OCI-LY3 (cell line): ENCODE measurements around the gene EXOC4.

Experiments used
- H2AFZ ChIP-seq: fragments of 200-600, 300-600 bp; shearing (Covaris generic); 2 replicates; pipeline ENCODE4 v1.6.0; 2014; ENCODE audit warnings: antibody characterized with exemption, low read depth, low read length
- H3K27ac ChIP-seq: fragments of 200-600, 300-600 bp; sonication (generic); 2 replicates; pipeline ENCODE4 v1.5.1; 2014; ENCODE audit warnings: mild to moderate bottlenecking, low read length, moderate library complexity, mixed read lengths
- H3K27me3 ChIP-seq: fragments of 200-600, 300-600 bp; sonication (generic); 2 replicates; pipeline ENCODE4 v1.6.1; 2014; ENCODE audit warnings: low read depth, low read length, mixed read lengths
- H3K36me3 ChIP-seq: fragments of 200-600, 300-600 bp; sonication (generic); replicated peaks from 2 replicates; pipeline ENCODE3; 2014; ENCODE audit warnings: low read depth, low read length, mixed read lengths
- H3K4me1 ChIP-seq: fragments of 300-600, 200-600 bp; sonication (generic); 2 replicates; pipeline ENCODE4 v1.6.1; 2014; ENCODE audit warnings: low read length, mixed read lengths
- H3K4me2 ChIP-seq: fragments of 200-600, 300-600 bp; sonication (generic); 2 replicates; pipeline ENCODE4 v1.6.1; 2014; ENCODE audit warnings: low read length, mixed read lengths
- H3K4me3 ChIP-seq: fragments of 300-600, 200-600 bp; sonication (generic); 2 replicates; pipeline ENCODE4 v1.5.1; 2014; ENCODE audit warnings: antibody characterized with exemption, mild to moderate bottlenecking, low read length, moderate library complexity
- H3K79me2 ChIP-seq: fragments of 300-600, 200-600 bp; shearing (Covaris generic); 2 replicates; pipeline ENCODE4 v1.6.1; 2014; ENCODE audit warnings: mild to moderate bottlenecking, low read length, mixed read lengths
- H3K9ac ChIP-seq: fragments of 300-600, 200-600 bp; shearing (Covaris generic); 2 replicates; pipeline ENCODE4 v1.6.0; 2014; ENCODE audit warnings: mild to moderate bottlenecking, low read length, moderate library complexity
- H3K9me3 ChIP-seq: fragments of 200-600, 300-600 bp; shearing (Covaris generic); 2 replicates; pipeline ENCODE4 v1.6.1; 2014; ENCODE audit warnings: low read length, mixed read lengths; ENCODE audit not compliant: insufficient read depth
- H4K20me1 ChIP-seq: fragments of 200-600, 300-600 bp; sonication (generic); 2 replicates; pipeline ENCODE4 v1.6.1; 2016; ENCODE audit warnings: low read length, mixed read lengths; ENCODE audit not compliant: insufficient read depth
- CTCF ChIP-seq: fragments of 200-600, 300-600 bp; sonication (generic); IDR thresholded peaks from 2 replicates; pipeline ENCODE4 v1.5.1; 2014; ENCODE audit warnings: antibody characterized with exemption, low read length, low read depth
- EZH2phosphoT487 ChIP-seq: fragments of 200-600 bp; shearing (Covaris generic); IDR thresholded peaks from 2 replicates; pipeline ENCODE4 v1.6.1; 2018; ENCODE audit warnings: antibody characterized with exemption, mixed run types, low read depth

Gene EXOC4

DNA sequence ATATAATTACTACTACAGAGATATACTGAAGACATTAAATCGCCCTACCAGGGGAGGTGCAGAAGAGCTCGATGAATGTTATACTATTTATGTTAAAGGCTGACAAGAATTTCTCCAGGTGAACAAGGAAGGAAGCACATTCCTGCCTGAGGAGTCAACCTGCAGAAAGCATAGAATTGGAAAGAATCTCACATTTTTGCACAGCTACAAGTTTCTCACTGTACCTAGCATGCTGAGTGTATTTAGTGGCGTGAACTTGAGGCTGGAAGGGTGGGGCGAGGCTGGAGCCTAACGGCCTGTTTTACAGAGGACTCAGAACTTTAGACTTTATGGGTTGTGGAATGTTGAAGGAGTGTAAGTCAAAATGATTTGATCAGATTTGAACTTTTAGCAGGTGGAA lies 500.6 kb downstream of the EXOC4 start:
- H3K4me3 ChIP-seq = no peak overlapping the region
- TF ChIP-seq CTCF = no peak
- no peak for TF ChIP-seq EZH2phosphoT487
- no peak overlapping the region for H2AFZ ChIP-seq
- H3K27ac ChIP-seq = no peak overlapping the region
- no peak overlapping the region for H3K4me2 ChIP-seq
- no peaks in the 10 kb centered on the region for H3K79me2 ChIP-seq
- no peaks in the 10 kb centered on the region for H3K27me3 ChIP-seq
- H3K9me3 ChIP-seq = no peaks in the 10 kb centered on the region
- H3K4me1 ChIP-seq = no peaks in the 10 kb centered on the region
- H3K36me3 ChIP-seq = no peaks in the 10 kb centered on the region
- 0 out of 2 replicates have a peak, but pooled peaks cover 3% of the 10 kb centered on the region for H4K20me1 ChIP-seq
- H3K9ac ChIP-seq = no peak overlapping the region

- no peak overlapping the region for H3K9ac ChIP-seq
These were observed 501.8 kb downstream of the EXOC4 start for GRCh38 chr7:133754708-133755107.

DNA sequence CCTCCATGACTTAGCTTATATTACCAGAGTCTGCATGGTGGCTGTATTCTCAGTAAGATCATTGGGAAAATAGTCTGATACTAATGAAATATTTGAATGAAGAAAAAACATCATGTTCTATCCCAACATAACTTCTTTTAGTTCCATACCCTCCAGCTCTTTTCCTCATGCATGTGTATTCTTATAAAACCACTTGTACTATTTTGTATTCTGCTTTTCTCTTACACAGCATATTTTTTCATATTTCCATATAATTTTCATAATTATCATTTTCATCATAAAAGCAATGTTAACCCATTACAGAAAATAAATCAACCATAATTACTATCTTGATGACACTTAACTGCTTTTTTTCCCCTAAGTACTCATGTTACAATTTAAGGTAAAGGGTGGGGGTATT lies 503.0 kb downstream of the EXOC4 start:
- 0 out of 2 replicates have a peak, but pooled peaks cover 3% of the 10 kb centered on the region for H4K20me1 ChIP-seq
- H3K9me3 ChIP-seq = no peaks in the 10 kb centered on the region
- no peak overlapping the region for H3K27ac ChIP-seq
- H3K4me1 ChIP-seq = no peaks in the 10 kb centered on the region
- no peaks in the 10 kb centered on the region for H3K36me3 ChIP-seq
- no peaks in the 10 kb centered on the region for H3K79me2 ChIP-seq
- H3K9ac ChIP-seq = no peak overlapping the region
- H3K4me2 ChIP-seq = no peak overlapping the region
- no peaks in the 10 kb centered on the region for H3K27me3 ChIP-seq
- no peak for TF ChIP-seq CTCF
- no peak for TF ChIP-seq EZH2phosphoT487
- H2AFZ ChIP-seq = no peak overlapping the region
- H3K4me3 ChIP-seq = no peak overlapping the region

More at GRCh38 chr7:133754708-133755107, 501.8 kb downstream of the EXOC4 start:
- Histone ChIP-seq H3K27me3 (no peaks in the 10 kb centered on the region), H3K4me1 (no peaks in the 10 kb centered on the region), H3K27ac (no peak overlapping the region), H3K4me2 (no peak overlapping the region), H3K36me3 (no peaks in the 10 kb centered on the region), H3K4me3 (no peak overlapping the region), H3K9me3 (no peaks in the 10 kb centered on the region), H3K79me2 (no peaks in the 10 kb centered on the region), H4K20me1 (0 out of 2 replicates have a peak, but pooled peaks cover 3% of the 10 kb centered on the region), H2AFZ (no peak overlapping the region)
- no peak for TF ChIP-seq CTCF
- TF ChIP-seq EZH2phosphoT487 = no peak

DNA sequence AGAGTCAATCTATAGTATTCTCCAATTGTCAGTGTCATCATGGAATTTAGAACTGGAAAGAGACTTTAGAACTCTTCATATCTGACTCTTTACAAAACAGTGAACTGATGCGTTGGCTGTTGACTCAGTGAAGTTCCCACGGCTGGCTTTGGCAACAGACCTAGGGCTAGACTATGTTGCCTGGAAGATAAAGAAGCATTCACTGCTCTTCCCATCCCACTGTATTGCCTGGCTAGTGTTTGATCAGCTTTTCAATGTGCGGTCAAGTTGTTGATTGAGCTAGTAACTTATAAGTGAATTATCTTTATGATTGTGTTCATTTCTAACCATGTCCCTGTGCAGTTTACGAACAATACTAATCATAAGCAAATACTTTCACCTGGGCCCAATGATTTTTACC lies 508.6 kb downstream of the EXOC4 start:
- Histone ChIP-seq H3K4me3 (no peak overlapping the region), H4K20me1 (no peaks in the 10 kb centered on the region), H3K27ac (no peak overlapping the region), H3K4me2 (no peak overlapping the region), H3K27me3 (no peaks in the 10 kb centered on the region), H3K79me2 (no peaks in the 10 kb centered on the region), H2AFZ (no peak overlapping the region), H3K9me3 (no peaks in the 10 kb centered on the region), H3K4me1 (0 out of 2 replicates have a peak, but pooled peaks cover under 1% of the 10 kb centered on the region), H3K9ac (no peak overlapping the region), H3K36me3 (no peaks in the 10 kb centered on the region)
- TF ChIP-seq EZH2phosphoT487 (no peak), CTCF (no peak)
